HepG2 (cell line): Measurements from ENCODE around the gene ESF1. TPM values are rescaled to one million over a fixed set of nuclear protein-coding genes. Genes with fewer than 3 reads are reported as not detected.
A peak's percentile ranks its signal among the peaks of the same experiment; 100 is the strongest.

Source experiments
- NR1H2 ChIP-seq: sonication (generic); formaldehyde crosslinking; IDR thresholded peaks from 2 replicates; pipeline ENCODE4 v1.8.1; 2022; ENCODE audit warnings: low read depth, missing genetic modification reagents, borderline replicate concordance
- SATB2 ChIP-seq: sonication (generic); formaldehyde crosslinking; IDR thresholded peaks from 2 replicates; pipeline ENCODE4 v1.5.0; 2020; ENCODE audit warnings: missing genetic modification reagents
- ZBTB40 ChIP-seq, 2 experiments: fragments of 450-650 bp in 1 of 2; sonication (generic) in 1 of 2; formaldehyde crosslinking in 1 of 2; IDR thresholded peaks; 2 replicates each; pipeline versions ENCODE4 v1.6.1 to v1.8.0; 2016 to 2022; ENCODE audit warnings: antibody characterized with exemption in 1 of 2, mild to moderate bottlenecking in 1 of 2, missing genetic modification reagents in 1 of 2
- ZMYM4 ChIP-seq: sonication (generic); formaldehyde crosslinking; IDR thresholded peaks from 2 replicates; pipeline ENCODE4 v1.8.1; 2023; ENCODE audit warnings: mild to moderate bottlenecking, missing genetic modification reagents
- polyA plus RNA-seq, 8 experiments: library from polyadenylated mRNA; depleted of rRNA in 3 of 8; stranded (reverse) in 7 of 8; unstranded in 1 of 8; fragments of >200 nt; fragmentation: Illumina TruSeq in 4 of 8; extraction: Trizol in 4 of 8; gene quantifications; 2 replicates each; pipeline versions ENCODE4 v1.2.1 to v1.2.3, GENCODE V29; 2011 to 2016; ENCODE audit warnings: low read depth in 4 of 8, missing spikeins in 1 of 8, mixed read lengths in 1 of 8; ENCODE audit not compliant: insufficient read depth in 1 of 8
- total RNA-seq, 5 experiments: library from RNA; depleted of rRNA; stranded (reverse); fragments of >200 nt; fragmentation: Illumina TruSeq; extraction: Trizol; gene quantifications; 2 replicates each; pipeline ENCODE4 v1.2.3, GENCODE V29; 2016; ENCODE audit warnings: low read depth in 1 of 5

ESF1 gene
- total and polyA plus RNA-seq, 2 of the 13 experiments (the other 11 are each of a cell fraction or from before 2014, with no cell fraction given), result 7.3 to 66.9 TPM

- no peak for TF ChIP-seq NR1H2 (CRISPR knock-in tag)
- TF ChIP-seq ZMYM4, result 0 out of 2 replicates have a peak, but pooled peaks have one; percentile 21
- no peak for TF ChIP-seq ZBTB40 (IDR thresholded peaks at IDR 0.05)
- no peak for TF ChIP-seq ZBTB40 (CRISPR knock-in tag; IDR thresholded peaks at IDR 0.05)
- no peak for TF ChIP-seq SATB2 (CRISPR knock-in tag)
These were observed 81.5 kb downstream of the ESF1 start (continued) for GRCh38 chr20:13703265-13703664.
